ENCODE measurements around the gene HEMK1. TPM values are rescaled to one million over a fixed set of nuclear protein-coding genes. Genes with fewer than 3 reads are reported as not detected.

HEMK1 gene
- total RNA-seq, 4 donors from 2014 or later = 5.7 to 7.0 (median 6.1) TPM

- TF ChIP-seq CTCF (IDR thresholded peaks at IDR 0.05; ENCODE audit: low read depth) = no peak
Observed at GRCh38 chr3:50599115-50599715, 29.9 kb downstream of the HEMK1 start.

DNA sequence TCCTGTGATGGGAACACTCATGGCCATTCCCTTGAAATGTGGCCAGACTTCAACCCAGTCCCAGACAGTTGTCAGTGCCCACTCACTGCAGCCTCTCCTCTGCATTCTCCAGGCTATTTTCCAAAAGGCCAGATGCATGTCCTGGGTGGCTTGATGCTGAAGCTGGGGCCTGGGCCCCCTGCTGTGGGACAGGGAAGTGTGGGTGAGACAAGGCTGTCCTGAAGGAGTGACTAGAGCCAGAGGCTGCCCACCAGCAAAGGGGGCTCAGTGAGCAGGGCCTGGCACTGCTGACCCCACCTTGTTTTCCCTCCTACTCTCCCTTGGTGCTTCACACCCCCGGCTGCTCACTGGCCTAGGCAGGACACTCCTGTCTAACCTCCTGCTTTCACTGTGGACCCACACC is 30.4 kb downstream of the HEMK1 start:
- no peak for TF ChIP-seq CTCF (IDR thresholded peaks at IDR 0.05; ENCODE audit: low read depth)

- TF ChIP-seq CTCF (IDR thresholded peaks at IDR 0.05; ENCODE audit: low read depth) = no peak
Observed at GRCh38 chr3:50600141-50600753, 30.9 kb downstream of the HEMK1 start.

DNA sequence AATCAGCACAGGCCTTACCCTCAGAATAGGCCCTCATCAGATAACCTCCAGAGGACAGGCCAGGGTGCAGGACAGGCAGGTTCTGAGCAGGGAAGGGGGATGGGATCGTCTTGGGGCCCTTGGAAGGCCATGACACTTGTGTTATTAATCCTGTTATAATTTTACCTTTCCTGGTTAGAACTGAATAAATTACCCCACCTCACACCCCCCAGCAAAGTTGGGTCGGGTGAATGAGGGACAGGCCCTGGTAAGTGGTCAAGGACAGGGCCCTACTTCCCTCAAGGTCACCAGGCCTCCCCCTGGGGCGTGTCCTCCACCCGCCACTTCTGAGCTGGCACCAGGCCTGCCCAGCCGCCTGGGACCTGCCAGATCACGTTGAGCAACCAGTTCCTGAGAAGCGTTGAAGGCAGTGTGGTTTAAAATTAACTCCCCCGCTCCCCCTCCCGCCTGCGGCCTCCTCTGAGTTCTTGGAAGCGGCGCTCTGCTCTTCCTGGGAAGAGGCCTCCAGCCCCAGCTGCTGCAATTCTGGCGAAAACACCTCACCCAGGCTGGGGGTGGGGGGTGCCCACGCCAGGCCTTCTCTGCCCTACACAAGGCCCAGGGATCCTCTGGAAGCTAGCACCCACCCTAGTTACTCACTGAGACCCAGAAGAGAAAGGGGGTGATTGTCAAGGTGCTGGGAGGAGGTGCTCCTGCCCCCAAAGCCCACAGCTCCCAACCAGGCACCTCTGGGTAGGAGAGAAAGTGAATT is 31.7 kb downstream of the HEMK1 start:
- TF ChIP-seq CTCF (IDR thresholded peaks at IDR 0.05; ENCODE audit: low read depth) = no peak

GRCh38 chr3:50602595-50603191 is 33.4 kb downstream of the HEMK1 start:
- no peak for TF ChIP-seq CTCF (IDR thresholded peaks at IDR 0.05; ENCODE audit: low read depth)

GRCh38 chr3:50603261-50604109 is 34.2 kb downstream of the HEMK1 start:
- TF ChIP-seq CTCF (IDR thresholded peaks at IDR 0.05; ENCODE audit: low read depth) = no peak

All from subcutaneous adipose tissue (tissue), 4 donors.